Germinal center (tissue), 1 donor: Measurements from ENCODE around the gene ZC3H15.
"Not testable (repeated sequence)": the region's sequence is repeated elsewhere in the genome, so short reads cannot be mapped to it uniquely, and the experiment has no call there.

Experiments used
- DNase-seq: peaks from one replicate; pipeline ENCODE4 v3.0.0; 2012; ENCODE audit warnings: mixed read lengths, low spot score

The ZC3H15 gene

GRCh38 chr2:186493564-186494085, 7.6 kb downstream of the ZC3H15 start:
- DNase-seq: no peak

GRCh38 chr2:186496401-186496800, 10.3 kb downstream of the ZC3H15 start:
- no peak for DNase-seq

- no peak for DNase-seq
Measured at GRCh38 chr2:186497928-186498327, 11.9 kb downstream of the ZC3H15 start.

DNA sequence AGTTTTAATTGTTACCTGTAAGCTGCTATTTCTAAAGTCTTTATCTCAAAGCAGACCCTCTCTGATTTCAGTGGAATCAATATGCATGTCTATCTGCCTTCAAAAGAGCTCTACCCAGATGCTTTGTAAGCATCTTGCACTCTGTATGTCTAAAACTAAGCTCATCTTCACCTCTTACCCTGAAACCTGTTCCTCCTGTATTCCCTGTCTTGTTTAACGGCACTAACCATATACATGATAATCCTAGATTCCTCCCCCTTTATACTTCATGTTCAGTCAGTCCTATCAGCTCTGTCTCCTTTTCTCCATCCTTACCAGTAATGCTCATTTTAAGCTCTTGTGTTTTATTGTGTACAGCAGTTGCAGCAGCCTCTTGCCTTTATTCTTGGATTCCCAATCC, 12.8 kb downstream of the ZC3H15 start:
- no peak for DNase-seq

- DNase-seq: no peak
Measured at GRCh38 chr2:186503827-186504606, 18.0 kb downstream of the ZC3H15 start.

DNA sequence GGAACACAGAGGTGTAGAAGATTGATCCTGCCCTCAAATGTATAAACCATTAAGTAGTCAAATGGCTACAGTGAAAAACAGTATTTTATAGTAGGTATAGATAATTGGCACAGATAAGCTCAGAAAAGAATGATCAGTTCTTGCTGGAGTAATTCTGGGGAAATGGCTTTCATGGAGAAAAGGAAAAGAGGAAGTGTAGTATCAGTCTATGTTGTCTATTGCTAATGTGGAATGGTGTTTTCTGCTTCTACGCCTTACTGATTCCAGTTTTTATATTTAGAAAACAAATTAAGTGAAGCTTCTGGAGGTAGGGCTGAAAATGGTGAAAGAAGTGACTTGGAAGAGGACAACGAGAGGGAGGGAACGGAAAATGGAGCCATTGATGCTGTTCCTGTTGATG, 22.2 kb downstream of the ZC3H15 start:
- DNase-seq: no peak

DNA sequence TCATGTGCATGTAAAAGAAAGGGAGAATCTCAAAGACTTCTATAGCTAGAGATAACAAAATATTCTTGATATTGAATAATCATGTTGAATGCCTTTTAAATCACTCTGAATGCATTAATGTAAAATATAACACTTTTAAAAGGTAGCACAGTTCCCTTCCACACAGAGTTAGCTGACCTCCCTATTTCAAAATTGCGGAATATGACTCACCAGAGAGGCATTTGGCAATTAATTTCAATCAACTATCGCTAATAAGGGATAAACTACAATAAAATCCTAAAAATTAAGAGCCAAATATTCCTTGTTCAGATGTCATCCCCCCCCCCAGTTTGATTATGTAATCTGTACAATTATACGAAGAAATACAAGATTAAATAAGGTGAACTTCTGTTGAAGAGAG, 29.3 kb downstream of the ZC3H15 start:
- DNase-seq: no peak

- no peak for DNase-seq
Measured at GRCh38 chr2:186516396-186516795, 30.3 kb downstream of the ZC3H15 start.

DNA sequence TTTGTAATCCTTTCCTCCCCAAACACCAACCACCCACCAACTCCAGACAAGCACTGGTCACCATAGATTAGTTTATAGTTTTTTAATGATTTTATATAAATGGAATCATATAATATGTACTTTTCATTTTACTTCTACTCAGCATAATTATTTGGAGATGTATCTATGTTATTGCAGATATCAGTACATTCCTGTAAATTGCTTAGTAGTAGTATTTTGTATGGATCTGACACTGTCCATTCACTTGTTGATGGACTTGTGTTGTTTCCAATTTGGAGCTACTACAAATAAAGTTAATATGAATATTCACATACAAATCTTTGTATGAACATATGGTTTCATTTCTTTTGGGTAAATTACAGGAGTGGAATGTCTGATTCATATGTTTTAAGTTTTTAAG, 31.0 kb downstream of the ZC3H15 start:
- DNase-seq: no peak

- no peak for DNase-seq
Measured at GRCh38 chr2:186518291-186518690, 32.2 kb downstream of the ZC3H15 start.

DNA sequence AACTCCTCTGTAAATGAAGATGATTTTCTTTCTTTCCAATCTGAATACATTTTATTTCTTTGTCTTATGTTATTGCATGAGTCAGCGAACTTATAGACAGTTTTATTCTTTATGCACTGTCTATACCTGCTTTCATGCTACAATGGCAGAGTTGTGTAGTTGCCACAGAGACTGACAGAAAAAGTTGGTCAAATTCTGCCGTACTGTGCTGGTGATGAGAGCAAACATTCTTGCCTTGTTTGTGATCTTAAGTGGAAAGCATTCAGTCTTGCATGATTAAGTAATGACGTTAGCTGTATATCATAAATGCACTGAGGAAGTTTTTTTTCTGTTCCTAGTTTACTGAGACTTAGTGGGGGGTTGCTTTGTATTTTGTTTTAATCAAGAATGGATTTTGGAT, 32.9 kb downstream of the ZC3H15 start:
- DNase-seq: no peak

GRCh38 chr2:186521570-186522153, 35.6 kb downstream of the ZC3H15 start:
- not testable (repeated sequence) for DNase-seq

GRCh38 chr2:186522450-186522849, 36.4 kb downstream of the ZC3H15 start:
- DNase-seq: no peak

DNA sequence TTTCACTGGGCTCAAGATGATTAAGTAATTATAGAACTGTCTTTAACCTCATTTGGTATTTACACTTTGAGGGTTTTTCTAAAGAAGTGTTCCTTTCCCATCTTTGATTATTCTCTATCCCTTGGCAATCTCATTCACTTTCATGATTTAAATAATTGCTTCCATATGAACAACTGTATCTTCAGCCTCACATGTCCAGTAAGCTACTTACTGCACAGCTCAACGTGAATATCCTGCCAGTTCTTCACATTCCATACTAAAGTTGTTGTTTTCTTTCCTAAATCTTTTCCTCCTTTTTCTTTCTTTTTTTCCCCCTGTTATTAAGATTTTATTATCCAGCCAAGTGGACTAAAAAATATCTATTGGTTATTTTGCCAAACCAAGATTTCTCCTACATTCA, 37.7 kb downstream of the ZC3H15 start:
- DNase-seq: no peak

DNA sequence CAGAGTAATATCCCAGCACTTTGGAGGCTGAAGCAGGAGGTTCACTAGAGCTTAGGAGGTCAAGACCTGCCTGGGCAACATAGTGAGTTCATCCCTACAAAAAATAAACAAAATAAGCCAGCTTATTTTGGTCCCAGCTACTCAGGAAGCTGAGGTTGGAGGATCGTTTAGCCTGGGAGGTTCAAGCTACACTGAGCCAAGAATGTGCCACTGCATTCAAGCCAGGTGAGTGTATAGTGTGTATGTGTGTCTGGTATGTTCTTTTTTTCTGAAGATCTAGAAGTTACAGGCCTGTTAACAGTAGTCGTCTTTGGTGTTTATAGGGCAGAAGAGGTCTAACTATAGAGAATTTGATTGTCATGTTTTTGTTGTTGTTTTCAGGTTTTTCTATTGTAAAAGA, 40.2 kb downstream of the ZC3H15 start:
- no peak for DNase-seq

- DNase-seq: no peak
Measured at GRCh38 chr2:186530314-186530713, 44.3 kb downstream of the ZC3H15 start.

DNA sequence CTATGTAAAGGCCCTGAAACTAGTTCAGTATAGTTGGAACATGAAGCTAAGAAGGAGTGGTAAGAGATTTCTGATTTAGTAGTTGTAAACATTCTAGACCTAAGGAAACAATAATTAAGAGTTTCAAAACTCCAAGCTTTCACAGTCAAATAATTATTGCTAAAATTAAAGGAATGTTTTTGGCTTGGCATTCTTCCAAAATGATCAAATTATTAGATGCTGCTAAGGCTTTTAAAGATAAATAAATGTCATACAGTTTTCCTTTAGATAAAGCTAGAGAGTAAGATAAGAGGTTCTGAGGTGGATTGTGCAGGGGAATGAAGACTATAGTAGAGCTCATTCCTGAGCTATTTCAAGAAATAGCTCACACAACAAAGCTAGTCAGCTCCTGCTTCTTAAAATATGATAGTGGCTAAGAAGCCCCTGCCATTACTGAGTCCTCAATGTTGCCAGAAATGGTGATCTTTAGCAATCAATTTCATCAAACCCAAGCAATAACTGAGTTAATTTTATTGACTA, 45.3 kb downstream of the ZC3H15 start:
- DNase-seq: no peak

- DNase-seq: no peak
Measured at GRCh38 chr2:186532891-186533290, 46.8 kb downstream of the ZC3H15 start.

GRCh38 chr2:186533717-186534116, 47.7 kb downstream of the ZC3H15 start:
- no peak for DNase-seq

DNA sequence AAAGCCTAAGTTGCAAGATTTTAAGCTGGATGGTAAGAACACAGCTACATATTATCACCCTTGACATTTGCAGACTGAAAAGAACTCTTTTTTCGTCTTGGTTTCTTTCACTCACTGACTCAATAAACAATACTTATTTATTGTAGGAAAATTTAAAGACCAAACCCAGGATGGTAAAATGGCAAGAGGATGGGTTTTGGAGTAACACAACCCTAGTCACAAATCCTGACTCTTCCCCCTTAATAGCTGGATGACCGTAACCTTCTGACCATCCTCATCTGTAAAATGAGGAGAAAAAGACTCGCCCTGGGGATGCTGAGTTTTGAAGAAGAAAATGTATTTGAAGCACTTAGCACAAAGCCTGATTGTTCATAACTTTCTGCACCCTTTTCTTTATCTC, 48.3 kb downstream of the ZC3H15 start:
- no peak for DNase-seq

DNA sequence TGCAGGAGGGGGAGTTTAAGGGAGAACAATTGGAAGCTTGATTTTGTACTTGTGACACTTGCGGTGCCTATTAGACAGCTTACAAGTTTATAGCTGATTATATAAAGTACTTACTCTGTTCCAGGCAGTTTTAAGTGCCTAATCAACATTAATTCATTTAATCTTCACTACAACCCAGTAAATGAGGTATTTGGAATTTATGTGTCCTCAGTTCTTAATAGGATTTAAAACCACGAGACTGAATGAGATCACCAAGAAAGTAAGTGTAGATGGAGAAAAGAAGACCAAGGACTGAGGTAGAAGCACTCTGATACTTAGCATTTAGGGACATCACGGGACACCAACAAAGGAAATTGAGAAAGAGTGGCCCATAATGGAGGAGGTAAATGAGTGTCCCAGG, 49.8 kb downstream of the ZC3H15 start:
- no peak for DNase-seq

GRCh38 chr2:186537019-186537418, 51.0 kb downstream of the ZC3H15 start:
- no peak for DNase-seq

DNA sequence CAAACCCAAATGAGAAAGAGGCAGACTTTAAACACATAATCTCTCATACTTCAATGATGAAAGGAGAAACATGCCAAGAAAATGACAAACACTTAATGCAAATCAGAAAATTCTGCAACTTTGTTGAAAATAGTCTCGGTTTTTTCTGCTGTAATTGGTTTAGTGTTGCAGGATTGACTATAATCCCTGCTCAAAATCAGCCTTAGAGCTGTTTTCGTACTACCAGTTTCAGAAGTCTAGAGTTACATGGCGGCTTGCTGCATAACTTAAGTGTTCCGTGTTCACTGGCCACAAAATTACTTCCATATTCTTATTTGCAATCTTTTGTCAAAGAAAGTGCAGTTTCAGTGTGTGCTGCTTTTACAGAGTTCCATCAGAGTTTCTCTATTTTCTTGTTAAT, 54.9 kb downstream of the ZC3H15 start:
- DNase-seq: no peak

DNA sequence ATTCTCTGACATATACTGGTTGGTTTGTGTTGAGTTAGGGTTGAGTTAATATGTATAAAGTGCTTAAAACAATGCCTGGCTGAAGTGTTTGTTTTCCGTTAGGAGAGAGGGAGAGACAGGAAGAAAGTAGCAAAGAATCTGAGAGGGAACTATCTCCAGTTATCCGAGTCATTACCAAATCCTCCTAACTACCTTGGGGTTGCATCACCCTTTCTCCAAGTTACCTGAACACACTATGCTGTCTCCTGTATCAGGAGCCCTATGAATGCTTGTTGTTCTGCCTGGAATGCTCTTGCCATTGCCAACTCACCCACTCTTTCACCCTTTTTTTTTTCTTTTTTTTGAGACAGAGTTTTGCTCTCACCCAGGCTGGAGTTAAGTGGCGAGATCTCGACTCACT, 55.9 kb downstream of the ZC3H15 start:
- no peak for DNase-seq
